GM20431 (cell line): Measurements from ENCODE around the gene GRIN2A.

Experiments
- in situ Hi-C: fragments of 300-500 bp; cut with MseI, MboI; formaldehyde crosslinking; loops from one replicate; pipeline ENCODE4 v1.15.0; 2020; ENCODE audit warnings: low sequenced_read_pairs; ENCODE audit not compliant: unreplicated experiment

GRIN2A gene

GRCh38 chr16:10145542-10146035, 36.6 kb downstream of the GRIN2A start:
- in situ Hi-C loops, result no loop called here

- in situ Hi-C loops, result no loop called here
These were observed 40.6 kb downstream of the GRIN2A start for GRCh38 chr16:10141671-10142070.

GRCh38 chr16:10138881-10139280, 43.3 kb downstream of the GRIN2A start:
- in situ Hi-C loops, result no loop called here

- in situ Hi-C loops, result no loop called here
These were observed 44.9 kb downstream of the GRIN2A start for GRCh38 chr16:10137341-10137740.

GRCh38 chr16:10136916-10137315, 45.3 kb downstream of the GRIN2A start:
- in situ Hi-C loops, result no loop called here

- in situ Hi-C loops, result no loop called here
These were observed 51.7 kb downstream of the GRIN2A start for GRCh38 chr16:10130538-10130937.

GRCh38 chr16:10128397-10129258, 53.6 kb downstream of the GRIN2A start:
- in situ Hi-C loops, result no loop called here

- in situ Hi-C loops, result no loop called here
These were observed 55.5 kb downstream of the GRIN2A start for GRCh38 chr16:10126686-10127085.

- in situ Hi-C loops, result no loop called here
These were observed 59.1 kb downstream of the GRIN2A start for GRCh38 chr16:10123141-10123540.

- in situ Hi-C loops, result no loop called here
These were observed 59.7 kb downstream of the GRIN2A start for GRCh38 chr16:10122546-10122945.

- in situ Hi-C loops, result no loop called here
These were observed 60.3 kb downstream of the GRIN2A start for GRCh38 chr16:10121897-10122425.

GRCh38 chr16:10121491-10121890, 60.7 kb downstream of the GRIN2A start:
- in situ Hi-C loops, result no loop called here

GRCh38 chr16:10120953-10121352, 61.3 kb downstream of the GRIN2A start:
- in situ Hi-C loops, result no loop called here

GRCh38 chr16:10114409-10114808, 67.8 kb downstream of the GRIN2A start:
- in situ Hi-C loops, result no loop called here

- in situ Hi-C loops, result no loop called here
These were observed 69.0 kb downstream of the GRIN2A start for GRCh38 chr16:10113248-10113647.

- in situ Hi-C loops, result no loop called here
These were observed 70.2 kb downstream of the GRIN2A start for GRCh38 chr16:10112021-10112420.

- in situ Hi-C loops, result no loop called here
These were observed 71.0 kb downstream of the GRIN2A start for GRCh38 chr16:10111156-10111761.

- in situ Hi-C loops, result no loop called here
These were observed 71.7 kb downstream of the GRIN2A start for GRCh38 chr16:10110552-10110951.

GRCh38 chr16:10107081-10107480, 75.1 kb downstream of the GRIN2A start:
- in situ Hi-C loops, result no loop called here

- in situ Hi-C loops, result no loop called here
These were observed 78.5 kb downstream of the GRIN2A start for GRCh38 chr16:10103700-10104099.

- in situ Hi-C loops, result no loop called here
These were observed 79.1 kb downstream of the GRIN2A start for GRCh38 chr16:10103118-10103517.
